ENCODE measurements around the gene BCKDHA. TPM values are rescaled to one million over a fixed set of nuclear protein-coding genes. Genes with fewer than 3 reads are reported as not detected.

Gene BCKDHA
- total RNA-seq (10 to 100 TPM; 10.3 to 55.6 (median 28.3) TPM), polyA plus RNA-seq (10 to 100 TPM; 28.0 to 34.9 (median 29.9) TPM)
- long read RNA-seq, donor 1, transcript BCKDHA-201 (9 exons, 2,103 nt) = major isoform, 8 of 13 reads
- long read RNA-seq, donor 1, partial matches to known transcripts = 0 of 13 reads
- long read RNA-seq, donor 1, other reads (novel, unspliced or antisense) = 5 of 13 reads
- long read RNA-seq, donor 2, transcript BCKDHA-201 (9 exons, 2,103 nt) = major isoform, 10 of 10 reads
- long read RNA-seq, donor 2, partial matches to known transcripts = 0 of 10 reads
- long read RNA-seq, donor 2, other reads (novel, unspliced or antisense) = 0 of 10 reads

GRCh38 chr19:41397086-41398049 lies at the start of gene BCKDHA, which contains the start of gene EXOSC5:
BCKDHA (plus strand) TSS chr19:41397818; CDS start chr19:41397828, 10 bp downstream.
EXOSC5 (minus strand) TSS chr19:41397359; CDS start chr19:41397328, 31 bp downstream.
- intact Hi-C loops (cut with DNase I; ENCODE audit: low total_unique reads) = no loop called here
- WGBS, 5 donors = 0 to 1% (median 0%) methylated on average over 33 to 50 of the region's 50 CpGs
- peak within 1 kb of the TSS; percentile 83 to 98 (median 95) for H3K27ac ChIP-seq

GRCh38 chr19:41350735-41351338 lies 46.8 kb upstream of the BCKDHA start:
- 2 to 3% (median 2%) methylated on average over 22 of the region's 22 CpGs for WGBS, 5 donors
- H3K36me3 ChIP-seq = peaks cover 0 to 34% (median 24%) of the 10 kb centered on the region in 6 donors
- DNase-seq = no peak
- peaks cover 35 to 88% (median 60%) of the 10 kb centered on the region in 6 donors for H3K4me1 ChIP-seq
- intact Hi-C loops (cut with DNase I; ENCODE audit: low total_unique reads) = no loop called here
- H3K9me3 ChIP-seq = no peaks in the 10 kb centered on the region
- no peak for TF ChIP-seq POLR2AphosphoS5 (IDR thresholded peaks at IDR 0.05)
- TF ChIP-seq POLR2A (IDR thresholded peaks at IDR 0.05) = no peak
- TF ChIP-seq, protein P1, sequence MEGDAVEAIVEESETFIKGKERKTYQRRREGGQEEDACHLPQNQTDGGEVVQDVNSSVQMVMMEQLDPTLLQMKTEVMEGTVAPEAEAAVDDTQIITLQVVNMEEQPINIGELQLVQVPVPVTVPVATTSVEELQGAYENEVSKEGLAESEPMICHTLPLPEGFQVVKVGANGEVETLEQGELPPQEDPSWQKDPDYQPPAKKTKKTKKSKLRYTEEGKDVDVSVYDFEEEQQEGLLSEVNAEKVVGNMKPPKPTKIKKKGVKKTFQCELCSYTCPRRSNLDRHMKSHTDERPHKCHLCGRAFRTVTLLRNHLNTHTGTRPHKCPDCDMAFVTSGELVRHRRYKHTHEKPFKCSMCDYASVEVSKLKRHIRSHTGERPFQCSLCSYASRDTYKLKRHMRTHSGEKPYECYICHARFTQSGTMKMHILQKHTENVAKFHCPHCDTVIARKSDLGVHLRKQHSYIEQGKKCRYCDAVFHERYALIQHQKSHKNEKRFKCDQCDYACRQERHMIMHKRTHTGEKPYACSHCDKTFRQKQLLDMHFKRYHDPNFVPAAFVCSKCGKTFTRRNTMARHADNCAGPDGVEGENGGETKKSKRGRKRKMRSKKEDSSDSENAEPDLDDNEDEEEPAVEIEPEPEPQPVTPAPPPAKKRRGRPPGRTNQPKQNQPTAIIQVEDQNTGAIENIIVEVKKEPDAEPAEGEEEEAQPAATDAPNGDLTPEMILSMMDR (IDR thresholded peaks at IDR 0.05 in 8 of 11, conservative IDR thresholded peaks at IDR 0.05 in 3 of 11) = no peak
- no peaks in the 10 kb centered on the region for H3K27me3 ChIP-seq (replicated peaks in 1 of 7)
- peak overlapping the region; percentile 70 to 98 (median 95) for H3K27ac ChIP-seq
- H3K4me3 ChIP-seq = peak overlapping the region; percentile 76 to 100 (median 98)

More at GRCh38 chr19:41397086-41398049, at the start of gene BCKDHA, which contains the start of gene EXOSC5:
- Histone ChIP-seq H3K9me3 (no peaks in the 10 kb centered on the region), H3K27me3 (replicated peaks in 1 of 7) (no peaks in the 10 kb centered on the region), H3K36me3 (peaks cover 0 to 29% (median 6%) of the 10 kb centered on the region in 6 donors), H3K4me3 (peak within 1 kb of the TSS; percentile 69 to 100 (median 90)), H3K4me1 (peaks cover 14 to 80% (median 47%) of the 10 kb centered on the region in 6 donors)
- TF ChIP-seq POLR2A (IDR thresholded peaks at IDR 0.05) = no peak
- TF ChIP-seq, protein P1 (IDR thresholded peaks at IDR 0.05 in 8 of 11, conservative IDR thresholded peaks at IDR 0.05 in 3 of 11) = peak in 3 of 11 experiments; percentile 27 to 48 (median 40)
- TF ChIP-seq POLR2AphosphoS5 (IDR thresholded peaks at IDR 0.05) = peak; percentile 86 to 96 (median 90)
- peak; percentile 99 for DNase-seq

DNA sequence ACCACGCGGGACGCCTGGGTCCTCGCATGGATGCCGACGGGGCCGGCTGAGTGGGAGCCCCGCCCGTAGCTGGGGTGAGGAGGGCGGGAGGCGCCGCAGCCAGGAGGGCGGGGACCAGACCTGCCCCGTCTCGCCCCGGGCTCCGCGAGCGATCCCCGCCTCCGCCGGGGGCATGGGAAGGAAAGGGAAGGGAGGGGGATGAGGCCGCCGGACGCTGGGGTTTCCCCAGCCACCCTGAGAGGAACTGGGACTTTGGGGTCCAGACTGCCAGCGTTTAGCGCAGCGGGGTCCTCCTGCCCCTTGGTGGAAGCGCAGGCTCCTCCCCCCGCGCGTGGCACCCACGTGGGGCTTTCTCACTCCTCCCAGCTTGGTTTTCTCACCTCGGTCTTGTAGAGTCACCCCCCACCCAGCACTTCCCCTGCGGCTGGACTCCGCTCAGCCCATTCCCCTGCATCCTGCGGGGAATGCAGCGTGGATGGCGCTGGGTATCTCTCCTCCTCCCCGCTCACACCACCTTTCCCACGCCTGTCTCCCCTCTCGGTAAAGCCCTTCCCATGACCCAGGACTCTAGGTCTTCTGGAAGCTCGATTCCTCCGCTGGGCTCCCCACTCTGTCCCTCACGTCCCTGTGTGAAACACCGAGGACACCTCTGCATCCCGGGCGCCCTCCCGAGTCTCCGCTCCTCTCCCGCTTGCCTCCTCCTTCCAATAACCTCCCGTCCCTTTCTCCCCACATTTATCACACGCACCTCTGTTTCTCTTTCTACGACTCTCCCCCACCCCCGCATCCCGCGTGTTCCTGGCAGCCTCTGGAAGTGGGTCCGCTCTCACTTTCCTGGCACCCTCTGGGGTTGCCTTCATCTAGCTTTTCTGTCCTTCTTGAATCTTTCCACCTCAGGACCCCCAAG lies 46.0 kb upstream of the BCKDHA start:
- Histone ChIP-seq H3K4me3 (peak overlapping the region; percentile 76 to 100 (median 98)), H3K36me3 (peaks cover 0 to 27% (median 17%) of the 10 kb centered on the region in 6 donors), H3K9me3 (no peaks in the 10 kb centered on the region), H3K27ac (peak overlapping the region; percentile 70 to 98 (median 95)), H3K4me1 (peaks cover 37 to 88% (median 66%) of the 10 kb centered on the region in 6 donors), H3K27me3 (replicated peaks in 1 of 7) (no peaks in the 10 kb centered on the region)
- peak; percentile 97 for DNase-seq
- intact Hi-C loops (cut with DNase I; ENCODE audit: low total_unique reads) = no loop called here
- TF ChIP-seq POLR2A (IDR thresholded peaks at IDR 0.05) (no peak), POLR2AphosphoS5 (IDR thresholded peaks at IDR 0.05) (peak; percentile 83 to 87 (median 86))
- TF ChIP-seq, protein P1 (IDR thresholded peaks at IDR 0.05 in 8 of 11, conservative IDR thresholded peaks at IDR 0.05 in 3 of 11) = no peak
- WGBS, 5 donors = 0 to 1% (median 0%) methylated on average over 37 to 58 of the region's 58 CpGs

Measured in spleen (tissue), 13 donors.